HEK293 (cell line): Measurements from ENCODE around the gene ALDH2.

ENCODE experiments used
- CTCF ChIP-seq: fragments of 450-650 bp; formaldehyde crosslinking; IDR thresholded peaks from 2 replicates; pipeline ENCODE4 v1.5.1; 2016; ENCODE audit warnings: missing biosample characterization, missing genetic modification characterization
- ZBTB20 ChIP-seq: fragments of 450-650 bp; formaldehyde crosslinking; IDR thresholded peaks from 2 replicates; pipeline ENCODE4 v1.5.1; 2016; ENCODE audit warnings: missing biosample characterization, missing genetic modification characterization
- ZNF121 ChIP-seq: fragments of 450-650 bp; formaldehyde crosslinking; IDR thresholded peaks from 2 replicates; pipeline ENCODE4 v1.5.1; 2016; ENCODE audit warnings: missing biosample characterization, missing genetic modification characterization
- ZNF785 ChIP-seq: fragments of 450-650 bp; formaldehyde crosslinking; IDR thresholded peaks from 2 replicates; pipeline ENCODE4 v1.5.1; 2016; ENCODE audit warnings: missing biosample characterization, missing genetic modification characterization

- TF ChIP-seq CTCF (tag by site-specific recombination): no peak
- TF ChIP-seq ZNF121 (tag by site-specific recombination): no peak
- TF ChIP-seq ZBTB20: no peak
- no peak for TF ChIP-seq ZNF785 (tag by site-specific recombination)
Measured at GRCh38 chr12:111749391-111749790, 17.3 kb upstream of the ALDH2 start.
